ENCODE results near the gene PLXDC2. TPM values are rescaled to one million over a fixed set of nuclear protein-coding genes. Genes with fewer than 3 reads are reported as not detected.

PLXDC2 gene
- total RNA-seq, 1 experiment from 2014 or later = not detected

DNA sequence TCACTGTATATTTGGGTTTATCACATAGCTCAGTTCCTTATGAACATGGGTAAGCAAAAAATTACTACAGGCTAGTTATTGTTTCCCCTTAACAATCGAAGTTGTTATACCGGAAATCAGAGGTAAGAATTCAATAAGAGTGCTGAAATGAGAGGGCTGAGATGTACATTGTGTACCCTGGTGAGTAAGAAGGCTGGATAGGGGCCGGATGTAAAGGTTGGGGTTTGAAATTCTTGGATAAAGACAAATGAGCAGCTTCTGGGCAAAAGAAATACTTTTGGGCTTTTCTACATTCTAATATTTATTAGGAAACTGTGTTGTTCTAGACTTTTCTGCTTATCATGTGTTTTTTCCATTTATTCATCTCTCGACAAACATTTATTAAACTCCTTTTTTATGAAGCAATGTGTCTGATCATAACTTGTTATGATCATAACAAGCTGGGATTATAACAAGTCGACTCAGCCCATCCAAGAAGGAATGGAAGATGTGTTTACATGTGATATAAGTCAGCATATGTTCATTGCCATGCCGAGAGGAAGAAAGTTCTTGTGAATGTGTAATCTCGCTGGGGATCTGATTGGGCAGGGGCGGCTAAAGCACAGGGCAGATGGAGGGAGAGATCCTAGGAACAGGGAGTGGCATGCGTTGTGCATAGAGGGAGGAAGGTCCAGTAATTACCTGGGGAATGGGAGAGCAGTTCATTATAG is 155.3 kb downstream of the PLXDC2 start:
- POLR2A ChIA-PET (ENCODE audit: unreplicated experiment) = no interaction called here

GRCh38 chr10:19974138-19974537 is 157.9 kb downstream of the PLXDC2 start:
- Histone ChIP-seq H3K36me3 (ENCODE audit: low read depth, low read length) (no peaks in the 10 kb centered on the region), H3K27me3 (ENCODE audit: low read length) (no peaks in the 10 kb centered on the region), H3K9ac (ENCODE audit: low read length) (no peak overlapping the region), H2AFZ (ENCODE audit: low read length) (no peak overlapping the region), H3K4me3 (ENCODE audit: low read length) (no peak overlapping the region), H3K4me1 (ENCODE audit: insufficient read depth, low read length) (no peaks in the 10 kb centered on the region), H3K79me2 (ENCODE audit: low read length) (no peaks in the 10 kb centered on the region), H3K4me2 (ENCODE audit: low read length) (no peak overlapping the region), H3K27ac (ENCODE audit: low read length) (no peak overlapping the region), H4K20me1 (ENCODE audit: low read length) (no peaks in the 10 kb centered on the region), H3K9me2 (replicated peaks; ENCODE audit: low read length) (no peaks in the 10 kb centered on the region), H3K9me3 (ENCODE audit: low read length) (no peaks in the 10 kb centered on the region), H3F3A (ENCODE audit: low read length, unreplicated experiment) (no peaks in the 10 kb centered on the region)
- TF ChIP-seq EZH2 (IDR thresholded peaks at IDR 0.05; ENCODE audit: low read length, unreplicated experiment) (no peak), EZH2phosphoT487 (IDR thresholded peaks at IDR 0.05; ENCODE audit: borderline replicate concordance, low read length) (no peak), CTCF (conservative IDR thresholded peaks at IDR 0.05; ENCODE audit: low read depth, low read length) (no peak)
- no peak for ATAC-seq
- no peak for DNase-seq
- CTCF ChIA-PET = no interaction called here
- intact Hi-C loops (cut with micrococcal nuclease) = no loop called here
- BruUV-seq (replicated peaks) = no TSS peak
- POLR2A ChIA-PET (ENCODE audit: unreplicated experiment) = no interaction called here

More for the DNA sequence above, 155.3 kb downstream of the PLXDC2 start:
- DNase-seq (no peak), ATAC-seq (no peak)
- H3K27ac ChIP-seq (ENCODE audit: low read length) = no peak overlapping the region
- BruUV-seq (replicated peaks) = no TSS peak
- no peaks in the 10 kb centered on the region for H3K27me3 ChIP-seq (ENCODE audit: low read length)
- no peak overlapping the region for H3K4me3 ChIP-seq (ENCODE audit: low read length)
- no peaks in the 10 kb centered on the region for H3K4me1 ChIP-seq (ENCODE audit: insufficient read depth, low read length)
- H3K9me3 ChIP-seq (ENCODE audit: low read length) = no peaks in the 10 kb centered on the region
- no peaks in the 10 kb centered on the region for H3K36me3 ChIP-seq (ENCODE audit: low read depth, low read length)
- H4K20me1 ChIP-seq (ENCODE audit: low read length) = no peaks in the 10 kb centered on the region
- no peaks in the 10 kb centered on the region for H3K9me2 ChIP-seq (replicated peaks; ENCODE audit: low read length)
- H2AFZ ChIP-seq (ENCODE audit: low read length) = no peak overlapping the region
- intact Hi-C loops (cut with micrococcal nuclease) = no loop called here
- no peak overlapping the region for H3K9ac ChIP-seq (ENCODE audit: low read length)
- no peaks in the 10 kb centered on the region for H3K79me2 ChIP-seq (ENCODE audit: low read length)
- no peak for TF ChIP-seq EZH2phosphoT487 (IDR thresholded peaks at IDR 0.05; ENCODE audit: borderline replicate concordance, low read length)
- TF ChIP-seq EZH2 (IDR thresholded peaks at IDR 0.05; ENCODE audit: low read length, unreplicated experiment) = no peak
- TF ChIP-seq CTCF (conservative IDR thresholded peaks at IDR 0.05; ENCODE audit: low read depth, low read length) = no peak
- CTCF ChIA-PET = no interaction called here
- H3F3A ChIP-seq (ENCODE audit: low read length, unreplicated experiment) = no peaks in the 10 kb centered on the region
- no peak overlapping the region for H3K4me2 ChIP-seq (ENCODE audit: low read length)

DNA sequence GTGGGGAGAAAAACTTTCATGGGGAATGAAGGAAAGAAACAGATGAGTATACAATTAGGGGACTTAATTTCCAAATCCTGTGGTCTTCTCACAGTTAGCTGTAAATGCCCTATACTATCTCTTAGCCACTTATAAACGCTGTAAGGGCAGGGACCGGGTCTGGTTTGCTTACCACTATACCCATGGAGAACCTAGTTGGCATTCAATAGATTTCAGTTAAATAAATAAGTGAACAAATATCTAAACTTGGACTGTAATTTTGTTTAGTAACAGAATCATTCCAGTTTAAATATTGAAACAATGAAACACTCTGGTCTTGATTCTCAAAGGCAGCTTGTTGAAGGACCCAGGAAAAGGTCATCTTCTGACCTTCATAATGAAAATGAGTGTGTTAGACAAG is 158.3 kb downstream of the PLXDC2 start:
- no peak for DNase-seq
- Histone ChIP-seq H2AFZ (ENCODE audit: low read length) (no peak overlapping the region), H3K4me2 (ENCODE audit: low read length) (no peak overlapping the region), H3K27ac (ENCODE audit: low read length) (no peak overlapping the region), H3K9me2 (replicated peaks; ENCODE audit: low read length) (no peaks in the 10 kb centered on the region), H3K9me3 (ENCODE audit: low read length) (no peaks in the 10 kb centered on the region), H3K79me2 (ENCODE audit: low read length) (no peaks in the 10 kb centered on the region), H4K20me1 (ENCODE audit: low read length) (no peaks in the 10 kb centered on the region), H3K4me1 (ENCODE audit: insufficient read depth, low read length) (no peaks in the 10 kb centered on the region), H3K36me3 (ENCODE audit: low read depth, low read length) (no peaks in the 10 kb centered on the region), H3K9ac (ENCODE audit: low read length) (no peak overlapping the region), H3K27me3 (ENCODE audit: low read length) (no peaks in the 10 kb centered on the region), H3K4me3 (ENCODE audit: low read length) (no peak overlapping the region), H3F3A (ENCODE audit: low read length, unreplicated experiment) (no peaks in the 10 kb centered on the region)
- ATAC-seq = no peak
- TF ChIP-seq CTCF (conservative IDR thresholded peaks at IDR 0.05; ENCODE audit: low read depth, low read length) (no peak), EZH2 (IDR thresholded peaks at IDR 0.05; ENCODE audit: low read length, unreplicated experiment) (no peak), EZH2phosphoT487 (IDR thresholded peaks at IDR 0.05; ENCODE audit: borderline replicate concordance, low read length) (no peak)
- ChIA-PET POLR2A (ENCODE audit: unreplicated experiment) (no interaction called here), CTCF (no interaction called here)
- BruUV-seq (replicated peaks) = no TSS peak
- intact Hi-C loops (cut with micrococcal nuclease) = no loop called here
